ENCODE measurements around the gene RUSF1.
A peak's percentile ranks its signal among the peaks of the same experiment; 100 is the strongest.

The RUSF1 gene

GRCh38 chr16:31474773-31475738 is 33.1 kb downstream of the RUSF1 start:
- no peak for TF ChIP-seq CTCF (IDR thresholded peaks at IDR 0.05; ENCODE audit: control insufficient read depth, insufficient read depth, low read depth, low read length, missing control alignments)
- no peak overlapping the region for H3K4me3 ChIP-seq (ENCODE audit: control insufficient read depth, low read depth, low read length)
- no peak for DNase-seq (ENCODE audit: low read depth)

GRCh38 chr16:31474173-31474714 is 33.9 kb downstream of the RUSF1 start:
- no peak overlapping the region for H3K4me3 ChIP-seq (ENCODE audit: control insufficient read depth, low read depth, low read length)
- peak; percentile 84 for DNase-seq (ENCODE audit: low read depth)
- TF ChIP-seq CTCF (IDR thresholded peaks at IDR 0.05; ENCODE audit: control insufficient read depth, insufficient read depth, low read depth, low read length, missing control alignments), result peak; percentile 28

- DNase-seq (ENCODE audit: low read depth), result no peak
- TF ChIP-seq CTCF (IDR thresholded peaks at IDR 0.05; ENCODE audit: control insufficient read depth, insufficient read depth, low read depth, low read length, missing control alignments), result no peak
- no peak overlapping the region for H3K4me3 ChIP-seq (ENCODE audit: control insufficient read depth, low read depth, low read length)
Measured at GRCh38 chr16:31473264-31473984, 34.8 kb downstream of the RUSF1 start.

GRCh38 chr16:31472709-31473203 is 35.4 kb downstream of the RUSF1 start:
- TF ChIP-seq CTCF (IDR thresholded peaks at IDR 0.05; ENCODE audit: control insufficient read depth, insufficient read depth, low read depth, low read length, missing control alignments), result peak; percentile 78
- DNase-seq (ENCODE audit: low read depth), result peak; percentile 70
- H3K4me3 ChIP-seq (ENCODE audit: control insufficient read depth, low read depth, low read length), result peak overlapping the region; percentile 70

- DNase-seq (ENCODE audit: low read depth), result no peak
- H3K4me3 ChIP-seq (ENCODE audit: control insufficient read depth, low read depth, low read length), result peak within 1 kb of the TSS; percentile 70
- TF ChIP-seq CTCF (IDR thresholded peaks at IDR 0.05; ENCODE audit: control insufficient read depth, insufficient read depth, low read depth, low read length, missing control alignments), result no peak
Measured at GRCh38 chr16:31471875-31472708, 36.1 kb downstream of the RUSF1 start, which contains the start of gene TGFB1I1. Gene TGFB1I1 (plus strand): TSS chr16:31472152. CDS start chr16:31472189, 37 bp downstream.
